OCI-LY1 (cell line): ENCODE measurements around the gene CGREF1.

ENCODE experiments used
- H2AFZ ChIP-seq: fragments of 200-600 bp; sonication (generic), shearing (Covaris generic); 2 replicates; pipeline ENCODE4 v1.6.0; 2014; ENCODE audit warnings: antibody characterized with exemption, mild to moderate bottlenecking, low read length
- H3F3A ChIP-seq: fragments of 200-600 bp; sonication (generic), shearing (Covaris generic); 2 replicates; pipeline ENCODE4 v1.6.0; 2014; ENCODE audit warnings: mild to moderate bottlenecking, antibody characterized with exemption, low read length, moderate library complexity; ENCODE audit not compliant: insufficient read depth
- H3K27ac ChIP-seq: fragments of 200-600 bp; sonication (generic); 2 replicates; pipeline ENCODE4 v1.5.1; 2014; ENCODE audit warnings: low read length, mixed run types, mild to moderate bottlenecking, low read depth; ENCODE audit not compliant: poor library complexity, severe bottlenecking
- H3K27me3 ChIP-seq: fragments of 200-600 bp; sonication (generic); 2 replicates; pipeline ENCODE4 v1.6.0; 2014; ENCODE audit warnings: antibody characterized with exemption, mild to moderate bottlenecking, low read length, moderate library complexity; ENCODE audit not compliant: insufficient read depth
- H3K36me3 ChIP-seq: fragments of 200-600 bp; sonication (generic); 2 replicates; pipeline ENCODE4 v1.6.1; 2014; ENCODE audit warnings: mild to moderate bottlenecking, antibody characterized with exemption, low read length, moderate library complexity, mixed read lengths; ENCODE audit not compliant: insufficient read depth
- H3K4me1 ChIP-seq: fragments of 200-600 bp; sonication (generic); 2 replicates; pipeline ENCODE4 v1.5.1; 2014; ENCODE audit warnings: mild to moderate bottlenecking, low read length, moderate library complexity; ENCODE audit not compliant: insufficient read depth, severe bottlenecking
- H3K4me2 ChIP-seq: fragments of 200-600 bp; sonication (generic), shearing (Covaris generic); 2 replicates; pipeline ENCODE4 v1.6.1; 2014; ENCODE audit warnings: low read length
- H3K4me3 ChIP-seq: fragments of 200-600 bp; sonication (generic); 2 replicates; pipeline ENCODE4 v1.5.1; 2014; ENCODE audit warnings: low read length, low read depth, mild to moderate bottlenecking, mixed read lengths; ENCODE audit not compliant: poor library complexity, severe bottlenecking
- H3K79me2 ChIP-seq: fragments of 200-600 bp; shearing (Covaris generic); 2 replicates; pipeline ENCODE4 v1.6.1; 2016; ENCODE audit warnings: mixed run types, low read length, mixed read lengths; ENCODE audit not compliant: insufficient read depth
- H3K9ac ChIP-seq: fragments of 200-600 bp; sonication (generic), shearing (Covaris generic); 2 replicates; pipeline ENCODE4 v1.6.1; 2014; ENCODE audit warnings: mild to moderate bottlenecking, low read length, mixed read lengths
- H3K9me2 ChIP-seq: fragments of 200-600 bp; sonication (generic), shearing (Covaris generic); 2 replicates; pipeline ENCODE4 v1.6.1; 2014; ENCODE audit warnings: low read depth, mild to moderate bottlenecking, low read length, mixed read lengths
- H3K9me3 ChIP-seq: fragments of 200-600 bp; shearing (Covaris generic); 2 replicates; pipeline ENCODE4 v1.6.1; 2014; ENCODE audit warnings: low read length, mixed read lengths
- H4K20me1 ChIP-seq: fragments of 200-600 bp; sonication (generic), shearing (Covaris generic); 2 replicates; pipeline ENCODE4 v1.6.0; 2016; ENCODE audit warnings: mild to moderate bottlenecking, low read length; ENCODE audit not compliant: insufficient read depth
- EZH2 ChIP-seq: fragments of 200-600 bp; sonication (generic), shearing (Covaris generic); IDR thresholded peaks from 2 replicates; pipeline ENCODE4 v1.8.0; 2017; ENCODE audit warnings: borderline replicate concordance, mixed run types, mild to moderate bottlenecking, antibody characterized with exemption, low read length, moderate library complexity, mixed read lengths
- TF ChIP-seq, protein P1 (sequence below): fragments of 200-600 bp; sonication (generic), shearing (Covaris generic); IDR thresholded peaks from 2 replicates; pipeline ENCODE4 v1.5.1; 2017; ENCODE audit warnings: mild to moderate bottlenecking, antibody characterized with exemption, low read length, moderate library complexity, mixed read lengths

Gene CGREF1

DNA sequence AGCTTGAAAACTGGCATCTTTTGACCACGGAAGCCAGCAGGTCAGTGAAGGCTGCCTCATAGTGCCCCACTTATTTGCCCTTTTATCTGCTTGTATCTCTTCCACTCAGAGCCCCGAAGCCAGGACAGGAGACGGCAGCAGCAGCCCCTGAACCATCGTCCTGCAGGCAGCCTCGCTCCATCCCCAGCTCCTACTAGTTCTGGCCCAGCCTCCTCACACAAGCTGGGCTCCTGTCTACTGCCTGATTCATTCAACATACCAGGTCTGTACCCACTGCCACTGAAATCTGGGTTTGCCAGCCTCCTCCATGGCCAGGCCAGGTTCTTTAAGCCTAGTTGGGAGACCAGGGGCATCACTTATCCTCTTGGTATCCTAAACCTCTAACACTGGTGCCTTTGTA is 51.5 kb downstream of the CGREF1 start:
- no peaks in the 10 kb centered on the region for H3K9me3 ChIP-seq
- no peak overlapping the region for H2AFZ ChIP-seq
- no peaks in the 10 kb centered on the region for H3K27me3 ChIP-seq
- H3K9me2 ChIP-seq, result no peaks in the 10 kb centered on the region
- H3K4me3 ChIP-seq, result no peak overlapping the region
- H3K4me2 ChIP-seq, result no peak overlapping the region
- no peak overlapping the region for H3K27ac ChIP-seq
- no peak for TF ChIP-seq EZH2
- TF ChIP-seq, protein P1, sequence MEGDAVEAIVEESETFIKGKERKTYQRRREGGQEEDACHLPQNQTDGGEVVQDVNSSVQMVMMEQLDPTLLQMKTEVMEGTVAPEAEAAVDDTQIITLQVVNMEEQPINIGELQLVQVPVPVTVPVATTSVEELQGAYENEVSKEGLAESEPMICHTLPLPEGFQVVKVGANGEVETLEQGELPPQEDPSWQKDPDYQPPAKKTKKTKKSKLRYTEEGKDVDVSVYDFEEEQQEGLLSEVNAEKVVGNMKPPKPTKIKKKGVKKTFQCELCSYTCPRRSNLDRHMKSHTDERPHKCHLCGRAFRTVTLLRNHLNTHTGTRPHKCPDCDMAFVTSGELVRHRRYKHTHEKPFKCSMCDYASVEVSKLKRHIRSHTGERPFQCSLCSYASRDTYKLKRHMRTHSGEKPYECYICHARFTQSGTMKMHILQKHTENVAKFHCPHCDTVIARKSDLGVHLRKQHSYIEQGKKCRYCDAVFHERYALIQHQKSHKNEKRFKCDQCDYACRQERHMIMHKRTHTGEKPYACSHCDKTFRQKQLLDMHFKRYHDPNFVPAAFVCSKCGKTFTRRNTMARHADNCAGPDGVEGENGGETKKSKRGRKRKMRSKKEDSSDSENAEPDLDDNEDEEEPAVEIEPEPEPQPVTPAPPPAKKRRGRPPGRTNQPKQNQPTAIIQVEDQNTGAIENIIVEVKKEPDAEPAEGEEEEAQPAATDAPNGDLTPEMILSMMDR, result no peak
- H4K20me1 ChIP-seq, result no peaks in the 10 kb centered on the region
- H3K4me1 ChIP-seq, result peaks cover 23% of the 10 kb centered on the region
- H3K79me2 ChIP-seq, result peaks cover 13% of the 10 kb centered on the region; the same call in 1 of the 2 replicates
- H3K9ac ChIP-seq, result no peak overlapping the region
- H3K36me3 ChIP-seq, result peaks cover 53% of the 10 kb centered on the region
- H3F3A ChIP-seq, result no peaks in the 10 kb centered on the region

DNA sequence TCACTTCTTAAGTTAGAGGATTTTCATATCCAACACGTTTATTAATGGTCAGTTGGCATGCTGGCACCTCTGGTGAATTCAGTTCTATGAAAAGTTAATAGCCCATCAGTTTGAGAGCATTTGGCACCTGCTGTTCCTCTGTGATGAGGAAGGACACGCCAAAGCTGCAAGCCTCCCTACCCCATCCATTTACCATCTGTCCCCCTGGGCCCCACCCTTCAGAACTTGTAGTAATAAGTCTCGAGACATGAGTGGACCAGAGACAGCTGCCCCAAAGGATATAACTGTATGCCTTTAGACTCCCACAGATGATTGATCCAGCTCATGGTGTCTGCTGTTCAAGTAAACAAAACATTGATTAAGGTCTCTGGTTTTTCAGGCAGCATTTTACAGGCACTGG is 53.8 kb downstream of the CGREF1 start:
- Histone ChIP-seq H3K4me1 (peaks cover 7% of the 10 kb centered on the region), H3K79me2 (peaks cover 5% of the 10 kb centered on the region; the same call in 1 of the 2 replicates), H3F3A (no peaks in the 10 kb centered on the region), H2AFZ (no peak overlapping the region), H3K27me3 (no peaks in the 10 kb centered on the region), H3K4me3 (no peak overlapping the region), H3K36me3 (peaks cover 52% of the 10 kb centered on the region), H3K9ac (no peak overlapping the region), H3K9me2 (no peaks in the 10 kb centered on the region), H3K9me3 (no peaks in the 10 kb centered on the region), H3K27ac (no peak overlapping the region), H3K4me2 (no peak overlapping the region), H4K20me1 (no peaks in the 10 kb centered on the region)
- TF ChIP-seq, protein P1, result no peak
- TF ChIP-seq EZH2, result no peak

DNA sequence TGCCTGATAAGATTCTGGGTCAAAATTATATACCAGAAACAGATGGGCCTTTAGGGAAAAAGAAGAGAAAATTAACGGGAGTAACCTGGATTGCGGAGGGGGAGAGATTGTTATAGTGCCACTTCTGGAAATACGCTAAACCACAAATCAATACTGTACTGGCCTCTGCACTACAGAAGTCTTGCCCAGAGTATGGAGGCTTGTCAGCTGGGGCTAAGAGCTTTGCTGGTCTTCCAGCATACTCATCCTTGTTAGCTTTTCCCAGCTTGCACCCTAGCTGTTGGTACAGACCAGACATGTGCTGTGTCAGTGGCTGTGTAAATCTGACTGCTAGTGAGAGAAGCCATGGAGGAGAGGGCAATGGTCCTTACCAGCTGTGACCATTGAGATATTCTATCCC is 58.6 kb downstream of the CGREF1 start:
- Histone ChIP-seq H3F3A (no peaks in the 10 kb centered on the region), H3K4me1 (no peaks in the 10 kb centered on the region), H3K27me3 (no peaks in the 10 kb centered on the region), H3K4me3 (no peak overlapping the region), H3K4me2 (no peak overlapping the region), H4K20me1 (no peaks in the 10 kb centered on the region), H3K9ac (no peak overlapping the region), H3K79me2 (no peaks in the 10 kb centered on the region), H3K9me3 (no peaks in the 10 kb centered on the region), H2AFZ (no peak overlapping the region), H3K27ac (no peak overlapping the region), H3K9me2 (no peaks in the 10 kb centered on the region), H3K36me3 (peaks cover 44% of the 10 kb centered on the region)
- TF ChIP-seq, protein P1, result no peak
- no peak for TF ChIP-seq EZH2
